ENCODE results near the gene SOS1.
A peak's percentile ranks its signal among the peaks of the same experiment; 100 is the strongest.

SOS1 gene

DNA sequence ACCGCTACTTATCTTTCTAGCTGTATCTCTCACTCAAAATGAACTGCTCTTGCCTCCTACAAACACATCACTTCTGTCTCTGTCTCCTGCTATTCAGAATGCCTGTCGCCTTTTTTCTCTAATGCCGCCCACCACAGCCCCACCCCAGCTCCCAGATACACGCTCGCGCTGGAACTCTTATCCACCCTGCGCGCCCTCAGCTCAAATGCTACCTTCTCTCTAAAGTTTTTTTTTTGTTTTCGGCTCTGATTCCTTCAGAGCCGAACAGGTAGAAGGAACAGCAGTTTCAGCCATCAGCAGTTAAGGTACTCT, 3.9 kb upstream of the SOS1 start:
- Histone ChIP-seq H3K36me3 (ENCODE audit: control insufficient read depth in 1 of 2, insufficient read depth in 2 of 2, low read depth in 1 of 2, low read length in 2 of 2) (no peaks in the 10 kb centered on the region), H3K79me1 (replicated peaks; ENCODE audit: low read length, poor library complexity, severe bottlenecking) (peaks cover 10% of the 10 kb centered on the region), H2BK120ac (ENCODE audit: low read depth, low read length) (peak overlapping the region; percentile 51), H3K18ac (ENCODE audit: low read depth in 1 of 2, low read length in 2 of 2) (peak overlapping the region in 1 of 2 experiments; percentile 96), H2BK12ac (ENCODE audit: low read length in 2 of 2) (peak overlapping the region in 1 of 2 experiments; percentile 63), H3K4me2 (ENCODE audit: low read length, poor library complexity, severe bottlenecking) (peak overlapping the region; percentile 96), H3K27ac (ENCODE audit: low read length, poor library complexity, severe bottlenecking) (peak overlapping the region; percentile 69), H2BK5ac (ENCODE audit: low read depth, low read length, poor library complexity, severe bottlenecking) (peak overlapping the region; percentile 57), H3K27me3 (ENCODE audit: control insufficient read depth in 1 of 2, insufficient read depth in 1 of 2, low read length in 2 of 2) (no peaks in the 10 kb centered on the region), H4K8ac (ENCODE audit: low read length) (no peak overlapping the region), H4K91ac (ENCODE audit: low read length) (peak overlapping the region; percentile 14), H2AFZ (ENCODE audit: low read depth, low read length) (peak overlapping the region; percentile 94), H2AK5ac (ENCODE audit: low read length, severe bottlenecking) (no peak overlapping the region), H3K4me3 (ENCODE audit: insufficient read depth in 1 of 2, low read depth in 1 of 2, low read length in 2 of 2) (peak overlapping the region; percentile 70 to 93), H3K4ac (ENCODE audit: low read depth in 1 of 2, low read length in 2 of 2) (peak overlapping the region in 1 of 2 experiments; percentile 72), H3K9ac (ENCODE audit: low read length) (peak overlapping the region; percentile 96), H3K14ac (ENCODE audit: low read length in 2 of 2) (peak overlapping the region in 1 of 2 experiments; percentile 86), H3K23ac (ENCODE audit: low read length in 2 of 2) (no peak overlapping the region), H3K9me3 (ENCODE audit: control insufficient read depth, low read length) (no peaks in the 10 kb centered on the region), H3K4me1 (ENCODE audit: control insufficient read depth, insufficient read depth, low read depth, low read length) (peaks cover 10% of the 10 kb centered on the region), H2BK15ac (ENCODE audit: low read depth, poor library complexity, severe bottlenecking) (no peak overlapping the region)
- WGBS, result 5% methylated on average over 10 of the region's 10 CpGs
- DNase-seq, result no peak

- Histone ChIP-seq H3K9ac (ENCODE audit: low read length) (peak overlapping the region; percentile 96), H3K36me3 (ENCODE audit: control insufficient read depth in 1 of 2, insufficient read depth in 2 of 2, low read depth in 1 of 2, low read length in 2 of 2) (no peaks in the 10 kb centered on the region), H3K9me3 (ENCODE audit: control insufficient read depth, low read length) (no peaks in the 10 kb centered on the region), H3K4me1 (ENCODE audit: control insufficient read depth, insufficient read depth, low read depth, low read length) (peaks cover 10% of the 10 kb centered on the region), H2BK5ac (ENCODE audit: low read depth, low read length, poor library complexity, severe bottlenecking) (no peak overlapping the region), H3K4ac (ENCODE audit: low read depth in 1 of 2, low read length in 2 of 2) (peak overlapping the region in 1 of 2 experiments; percentile 96), H3K18ac (ENCODE audit: low read depth in 1 of 2, low read length in 2 of 2) (peak overlapping the region; percentile 15 to 96), H3K27me3 (ENCODE audit: control insufficient read depth in 1 of 2, insufficient read depth in 1 of 2, low read length in 2 of 2) (no peaks in the 10 kb centered on the region), H3K79me1 (replicated peaks; ENCODE audit: low read length, poor library complexity, severe bottlenecking) (peaks cover 10% of the 10 kb centered on the region), H2AFZ (ENCODE audit: low read depth, low read length) (peak overlapping the region; percentile 94), H2BK120ac (ENCODE audit: low read depth, low read length) (peak overlapping the region; percentile 86), H4K91ac (ENCODE audit: low read length) (peak overlapping the region; percentile 85), H2BK12ac (ENCODE audit: low read length in 2 of 2) (peak overlapping the region in 1 of 2 experiments; percentile 71), H3K4me2 (ENCODE audit: low read length, poor library complexity, severe bottlenecking) (peak overlapping the region; percentile 96), H3K27ac (ENCODE audit: low read length, poor library complexity, severe bottlenecking) (peak overlapping the region; percentile 69), H4K8ac (ENCODE audit: low read length) (peak overlapping the region; percentile 86), H3K14ac (ENCODE audit: low read length in 2 of 2) (peak overlapping the region in 1 of 2 experiments; percentile 91), H2AK5ac (ENCODE audit: low read length, severe bottlenecking) (peak overlapping the region; percentile 92), H3K23ac (ENCODE audit: low read length in 2 of 2) (peak overlapping the region in 1 of 2 experiments; percentile 90), H2BK15ac (ENCODE audit: low read depth, poor library complexity, severe bottlenecking) (no peak overlapping the region), H3K4me3 (ENCODE audit: insufficient read depth in 1 of 2, low read depth in 1 of 2, low read length in 2 of 2) (peak overlapping the region; percentile 70 to 93)
- peak; percentile 96 for DNase-seq
- WGBS, result 1% methylated on average over 58 of the region's 58 CpGs
Measured at GRCh38 chr2:39124000-39124745, 3.3 kb upstream of the SOS1 start.

DNA sequence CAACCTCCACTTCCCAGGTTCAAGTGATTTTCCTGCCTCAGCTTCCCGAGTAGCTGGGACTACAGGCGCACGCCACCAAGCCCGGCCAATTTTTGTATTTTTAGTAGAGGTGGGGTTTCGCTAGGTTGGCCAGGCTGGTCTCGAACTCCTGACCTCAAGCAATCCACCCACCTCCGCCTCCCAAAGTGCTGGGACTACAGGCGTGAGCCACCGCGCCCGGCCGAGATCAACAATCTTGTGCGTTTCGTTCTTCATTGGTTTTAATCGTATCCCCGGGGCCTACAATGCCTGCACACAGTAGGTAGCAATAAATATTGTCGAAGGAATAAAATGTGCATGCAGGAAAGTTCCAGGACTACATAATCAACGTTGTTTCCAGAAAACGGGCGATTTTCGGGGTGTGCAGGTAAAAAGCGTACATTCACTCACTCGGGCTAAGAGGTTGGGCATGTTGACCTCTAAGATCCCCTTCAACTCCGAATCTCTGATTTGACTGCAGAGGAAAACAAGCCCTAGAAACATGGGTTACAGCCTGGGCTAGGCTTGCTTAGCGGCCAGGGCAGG, 2.7 kb upstream of the SOS1 start:
- H3K9me3 ChIP-seq (ENCODE audit: control insufficient read depth, low read length), result no peaks in the 10 kb centered on the region
- no peak overlapping the region for H2BK15ac ChIP-seq (ENCODE audit: low read depth, poor library complexity, severe bottlenecking)
- H3K23ac ChIP-seq (ENCODE audit: low read length in 2 of 2), result no peak overlapping the region
- H3K4me2 ChIP-seq (ENCODE audit: low read length, poor library complexity, severe bottlenecking), result peak overlapping the region; percentile 94
- H2BK120ac ChIP-seq (ENCODE audit: low read depth, low read length), result peak overlapping the region; percentile 86
- peak overlapping the region; percentile 85 for H4K91ac ChIP-seq (ENCODE audit: low read length)
- peak overlapping the region; percentile 82 for H4K8ac ChIP-seq (ENCODE audit: low read length)
- peak overlapping the region in 1 of 2 experiments; percentile 71 for H2BK12ac ChIP-seq (ENCODE audit: low read length in 2 of 2)
- peak overlapping the region; percentile 96 for H3K9ac ChIP-seq (ENCODE audit: low read length)
- peak overlapping the region in 1 of 2 experiments; percentile 96 for H3K4ac ChIP-seq (ENCODE audit: low read depth in 1 of 2, low read length in 2 of 2)
- peaks cover 10% of the 10 kb centered on the region for H3K79me1 ChIP-seq (replicated peaks; ENCODE audit: low read length, poor library complexity, severe bottlenecking)
- DNase-seq, result no peak
- peaks cover 10% of the 10 kb centered on the region for H3K4me1 ChIP-seq (ENCODE audit: control insufficient read depth, insufficient read depth, low read depth, low read length)
- peak overlapping the region; percentile 70 to 93 for H3K4me3 ChIP-seq (ENCODE audit: insufficient read depth in 1 of 2, low read depth in 1 of 2, low read length in 2 of 2)
- WGBS, result 91% methylated on average over 21 of the region's 25 CpGs
- H2AFZ ChIP-seq (ENCODE audit: low read depth, low read length), result peak overlapping the region; percentile 81
- peak overlapping the region; percentile 92 for H2AK5ac ChIP-seq (ENCODE audit: low read length, severe bottlenecking)
- H2BK5ac ChIP-seq (ENCODE audit: low read depth, low read length, poor library complexity, severe bottlenecking), result no peak overlapping the region
- H3K27me3 ChIP-seq (ENCODE audit: control insufficient read depth in 1 of 2, insufficient read depth in 1 of 2, low read length in 2 of 2), result no peaks in the 10 kb centered on the region
- no peak overlapping the region for H3K27ac ChIP-seq (ENCODE audit: low read length, poor library complexity, severe bottlenecking)
- H3K14ac ChIP-seq (ENCODE audit: low read length in 2 of 2), result peak overlapping the region in 1 of 2 experiments; percentile 91
- no peaks in the 10 kb centered on the region for H3K36me3 ChIP-seq (ENCODE audit: control insufficient read depth in 1 of 2, insufficient read depth in 2 of 2, low read depth in 1 of 2, low read length in 2 of 2)
- H3K18ac ChIP-seq (ENCODE audit: low read depth in 1 of 2, low read length in 2 of 2), result peak overlapping the region; percentile 15 to 93

DNA sequence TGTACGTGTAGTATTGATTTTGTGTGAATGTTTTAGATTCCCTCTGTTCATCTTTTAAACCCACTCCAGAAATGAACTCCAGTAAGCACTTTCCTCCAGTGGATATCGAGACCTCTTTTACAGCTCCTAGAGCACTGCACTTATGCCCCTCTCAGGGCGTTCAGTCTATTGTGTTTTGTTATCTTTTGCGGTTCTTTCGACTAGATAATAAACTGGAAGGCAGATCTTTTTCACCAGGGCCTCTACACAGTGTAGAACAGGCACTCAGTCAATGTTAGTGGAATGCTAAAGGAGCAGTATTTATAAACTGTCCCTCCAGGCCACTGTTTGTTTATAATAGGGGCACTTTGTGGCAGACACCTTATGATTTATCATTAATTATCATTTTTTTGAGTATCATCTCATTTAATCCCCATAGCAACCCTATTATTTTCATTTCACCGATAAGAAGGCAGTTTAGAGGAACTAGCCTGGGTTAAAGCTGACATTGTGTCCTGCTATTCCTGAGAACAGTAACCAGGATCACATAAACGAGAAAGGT, 742 bp upstream of the SOS1 start:
- H3K23ac ChIP-seq (ENCODE audit: low read length in 2 of 2), result no peak overlapping the region
- H2AFZ ChIP-seq (ENCODE audit: low read depth, low read length), result no peak overlapping the region
- H3K4me2 ChIP-seq (ENCODE audit: low read length, poor library complexity, severe bottlenecking), result peak overlapping the region; percentile 69
- H3K4ac ChIP-seq (ENCODE audit: low read depth in 1 of 2, low read length in 2 of 2), result no peak overlapping the region
- no peak overlapping the region for H4K91ac ChIP-seq (ENCODE audit: low read length)
- peak overlapping the region; percentile 90 for H3K27ac ChIP-seq (ENCODE audit: low read length, poor library complexity, severe bottlenecking)
- H3K36me3 ChIP-seq (ENCODE audit: control insufficient read depth in 1 of 2, insufficient read depth in 2 of 2, low read depth in 1 of 2, low read length in 2 of 2), result peaks cover 0 to 8% of the 10 kb centered on the region in 2 experiments
- peaks cover 10% of the 10 kb centered on the region for H3K79me1 ChIP-seq (replicated peaks; ENCODE audit: low read length, poor library complexity, severe bottlenecking)
- no peak overlapping the region for H2BK120ac ChIP-seq (ENCODE audit: low read depth, low read length)
- no peak overlapping the region for H2BK15ac ChIP-seq (ENCODE audit: low read depth, poor library complexity, severe bottlenecking)
- no peak overlapping the region for H2BK12ac ChIP-seq (ENCODE audit: low read length in 2 of 2)
- no peak overlapping the region for H2BK5ac ChIP-seq (ENCODE audit: low read depth, low read length, poor library complexity, severe bottlenecking)
- WGBS, result 30% methylated on average over 5 of the region's 7 CpGs
- H3K9me3 ChIP-seq (ENCODE audit: control insufficient read depth, low read length), result no peaks in the 10 kb centered on the region
- H3K4me3 ChIP-seq (ENCODE audit: insufficient read depth in 1 of 2, low read depth in 1 of 2, low read length in 2 of 2), result peak overlapping the region in 1 of 2 experiments; percentile 92
- H3K4me1 ChIP-seq (ENCODE audit: control insufficient read depth, insufficient read depth, low read depth, low read length), result peaks cover 7% of the 10 kb centered on the region
- no peak overlapping the region for H4K8ac ChIP-seq (ENCODE audit: low read length)
- H3K14ac ChIP-seq (ENCODE audit: low read length in 2 of 2), result no peak overlapping the region
- H3K9ac ChIP-seq (ENCODE audit: low read length), result peak overlapping the region; percentile 92
- H3K27me3 ChIP-seq (ENCODE audit: control insufficient read depth in 1 of 2, insufficient read depth in 1 of 2, low read length in 2 of 2), result no peaks in the 10 kb centered on the region
- DNase-seq, result no peak
- no peak overlapping the region for H2AK5ac ChIP-seq (ENCODE audit: low read length, severe bottlenecking)
- H3K18ac ChIP-seq (ENCODE audit: low read depth in 1 of 2, low read length in 2 of 2), result no peak overlapping the region
